Thyroid gland (tissue), 4 donors: ENCODE data around the gene UBE2E3. TPM values are rescaled to one million over a fixed set of nuclear protein-coding genes. Genes with fewer than 3 reads are reported as not detected.

Experiments
- DNase-seq, 2 donors: peaks; one replicate each; pipeline ENCODE4 v3.0.0-alpha.2; 2019
- H3K27ac ChIP-seq, 3 donors: fragments of 200-600 bp; sonication (generic); 1 replicate in 2 of 3; 2 replicates in 1 of 3; pipeline ENCODE4 v1.5.1; 2016 to 2019; ENCODE audit warnings: mild to moderate bottlenecking in 1 of 3, moderate library complexity in 1 of 3
- H3K27me3 ChIP-seq: fragments of 200-600 bp; sonication (generic); one replicate; pipeline ENCODE4 v1.5.1; 2019
- H3K36me3 ChIP-seq, 2 donors: fragments of 200-600 bp; sonication (generic); one replicate each; pipeline ENCODE4 v1.5.1; 2016 to 2019
- H3K4me1 ChIP-seq, 2 donors: fragments of 200-600 bp; sonication (generic); one replicate each; pipeline ENCODE4 v1.5.1; 2017 to 2019
- H3K4me3 ChIP-seq, 3 donors: fragments of 200-600 bp; sonication (generic); replicated peaks in 1 of 3; 1 replicate in 2 of 3; 2 replicates in 1 of 3; pipeline ENCODE4 v1.5.1; 2016; ENCODE audit warnings: mild to moderate bottlenecking in 1 of 3
- H3K9me3 ChIP-seq: fragments of 200-600 bp; sonication (generic); one replicate; pipeline ENCODE4 v1.5.1; 2017
- POLR2A ChIP-seq, 2 donors: fragments of 450-650 bp; IDR thresholded peaks; one replicate each; pipeline ENCODE4 v1.6.1; 2017; ENCODE audit warnings: antibody characterized with exemption in 2 of 2, mild to moderate bottlenecking in 2 of 2, moderate library complexity in 1 of 2
- WGBS, 2 donors: methylation state at CpG; one replicate each; pipeline ENCODE4 v1.1.5; 2017; 5-methylcytosine and 5-hydroxymethylcytosine counted together
- intact Hi-C: fragments of 100-400 bp; cut with DNase I; formaldehyde crosslinking; loops from one replicate; pipeline ENCODE4 v1.15.1; 2023
- total RNA-seq, 4 donors: library from RNA; depleted of rRNA; stranded (reverse); fragments of >200 nt; gene quantifications; one replicate each; pipeline ENCODE4 v1.2.3, GENCODE V29; 2016
- TF ChIP-seq, protein P1 (sequence below), 6 experiments: fragments of 200-600 bp in 3 of 6; fragments of 450-650 bp in 3 of 6; sonication (generic) in 3 of 6; IDR thresholded peaks; one replicate each; pipeline ENCODE4 v1.5.1; 2016 to 2019; ENCODE audit warnings: antibody characterized with exemption in 6 of 6, mild to moderate bottlenecking in 2 of 6, inconsistent platforms in 1 of 6, moderate library complexity in 1 of 6

Gene UBE2E3
- total RNA-seq, 4 donors from 2014 or later = 59.0 to 108 (median 99.2) TPM

DNA sequence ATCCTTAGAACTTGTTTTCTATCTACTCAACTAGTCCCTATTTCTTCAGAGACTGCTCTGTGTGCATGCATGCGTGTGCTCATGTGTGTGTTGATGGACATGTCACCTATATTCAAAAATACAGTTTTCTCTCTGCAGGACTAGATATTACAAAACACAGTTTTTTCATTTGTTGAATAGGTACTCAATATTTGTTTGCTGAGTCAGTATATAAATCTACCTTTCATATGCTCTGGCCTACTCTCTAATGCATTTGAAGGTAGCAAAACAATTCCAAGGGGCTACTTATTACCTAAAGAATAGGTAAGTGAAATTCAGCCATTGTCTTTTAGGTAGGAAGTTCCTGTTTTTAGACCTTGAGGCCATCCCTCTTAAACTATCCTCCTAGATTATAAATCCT, 8.6 kb upstream of the UBE2E3 start:
- TF ChIP-seq POLR2A (IDR thresholded peaks at IDR 0.05) = no peak
- TF ChIP-seq, protein P1, sequence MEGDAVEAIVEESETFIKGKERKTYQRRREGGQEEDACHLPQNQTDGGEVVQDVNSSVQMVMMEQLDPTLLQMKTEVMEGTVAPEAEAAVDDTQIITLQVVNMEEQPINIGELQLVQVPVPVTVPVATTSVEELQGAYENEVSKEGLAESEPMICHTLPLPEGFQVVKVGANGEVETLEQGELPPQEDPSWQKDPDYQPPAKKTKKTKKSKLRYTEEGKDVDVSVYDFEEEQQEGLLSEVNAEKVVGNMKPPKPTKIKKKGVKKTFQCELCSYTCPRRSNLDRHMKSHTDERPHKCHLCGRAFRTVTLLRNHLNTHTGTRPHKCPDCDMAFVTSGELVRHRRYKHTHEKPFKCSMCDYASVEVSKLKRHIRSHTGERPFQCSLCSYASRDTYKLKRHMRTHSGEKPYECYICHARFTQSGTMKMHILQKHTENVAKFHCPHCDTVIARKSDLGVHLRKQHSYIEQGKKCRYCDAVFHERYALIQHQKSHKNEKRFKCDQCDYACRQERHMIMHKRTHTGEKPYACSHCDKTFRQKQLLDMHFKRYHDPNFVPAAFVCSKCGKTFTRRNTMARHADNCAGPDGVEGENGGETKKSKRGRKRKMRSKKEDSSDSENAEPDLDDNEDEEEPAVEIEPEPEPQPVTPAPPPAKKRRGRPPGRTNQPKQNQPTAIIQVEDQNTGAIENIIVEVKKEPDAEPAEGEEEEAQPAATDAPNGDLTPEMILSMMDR (IDR thresholded peaks at IDR 0.05) = no peak
- no peaks in the 10 kb centered on the region for H3K9me3 ChIP-seq
- H3K27ac ChIP-seq = no peak overlapping the region
- WGBS, 2 donors = 98% methylated on average over 1 of the region's 1 CpG
- no peaks in the 10 kb centered on the region for H3K4me1 ChIP-seq
- H3K4me3 ChIP-seq = no peak overlapping the region
- no peaks in the 10 kb centered on the region for H3K27me3 ChIP-seq
- no peaks in the 10 kb centered on the region for H3K36me3 ChIP-seq
- intact Hi-C loops = no loop called here
- no peak for DNase-seq

- H3K36me3 ChIP-seq = no peaks in the 10 kb centered on the region
- no peak overlapping the region for H3K27ac ChIP-seq
- no peaks in the 10 kb centered on the region for H3K27me3 ChIP-seq
- no peaks in the 10 kb centered on the region for H3K4me1 ChIP-seq
- intact Hi-C loops = no loop called here
- 91 to 93% methylated on average over 2 of the region's 2 CpGs for WGBS, 2 donors
- H3K4me3 ChIP-seq = no peak overlapping the region
- no peak for DNase-seq
- H3K9me3 ChIP-seq = no peaks in the 10 kb centered on the region
- TF ChIP-seq, protein P1 (IDR thresholded peaks at IDR 0.05) = no peak
- TF ChIP-seq POLR2A (IDR thresholded peaks at IDR 0.05) = no peak
Observed at GRCh38 chr2:180975585-180975984, 4.8 kb upstream of the UBE2E3 start.

DNA sequence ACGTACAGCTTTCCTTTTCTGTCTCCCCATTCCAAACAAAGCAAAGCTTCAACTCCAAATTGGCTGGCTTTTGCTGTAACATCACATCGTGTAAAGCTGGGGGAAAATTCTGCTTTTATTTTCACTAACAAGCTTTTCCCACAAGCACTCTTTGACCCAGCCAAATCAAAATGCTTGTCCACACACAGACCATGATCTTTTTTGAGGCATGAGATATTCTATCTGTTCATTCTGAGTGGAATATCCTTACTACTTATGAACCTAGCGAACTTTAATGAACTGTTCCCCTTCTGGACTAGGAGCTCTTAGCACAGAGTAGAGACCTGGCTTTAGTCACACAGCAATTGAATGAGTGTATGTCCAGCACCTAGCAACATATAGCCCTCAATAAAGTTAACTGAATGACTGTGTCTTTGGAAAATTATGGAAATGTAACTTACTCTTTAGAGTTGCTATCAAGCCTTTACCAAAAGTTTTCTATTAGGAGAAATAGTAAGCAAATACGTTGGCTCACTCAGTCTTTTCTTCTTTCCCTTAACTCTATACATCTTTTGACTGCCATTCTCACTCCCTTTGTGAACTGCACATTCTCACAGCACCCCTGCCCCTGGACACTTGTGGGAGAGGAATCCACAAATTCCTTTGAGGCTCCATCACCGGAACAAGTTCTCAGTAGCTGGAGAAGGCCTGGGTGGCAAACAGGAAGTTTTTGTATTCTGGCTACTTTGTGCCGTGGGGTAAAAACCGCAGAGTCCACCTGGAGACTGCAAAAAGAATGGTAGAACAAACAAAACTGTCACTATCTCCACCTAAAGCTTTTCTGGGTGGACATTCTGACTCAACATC, 1.3 kb upstream of the UBE2E3 start:
- H3K4me1 ChIP-seq = peaks cover 15 to 18% of the 10 kb centered on the region in 2 donors
- DNase-seq = peak; percentile 9 to 10
- no peak overlapping the region for H3K4me3 ChIP-seq
- peak overlapping the region; percentile 80 to 91 (median 90) for H3K27ac ChIP-seq
- TF ChIP-seq, protein P1 (IDR thresholded peaks at IDR 0.05) = no peak
- TF ChIP-seq POLR2A (IDR thresholded peaks at IDR 0.05) = no peak
- no peaks in the 10 kb centered on the region for H3K9me3 ChIP-seq
- no peaks in the 10 kb centered on the region for H3K27me3 ChIP-seq
- intact Hi-C loops = no loop called here
- WGBS, 2 donors = 49 to 52% methylated on average over 7 of the region's 7 CpGs
- no peaks in the 10 kb centered on the region for H3K36me3 ChIP-seq

DNA sequence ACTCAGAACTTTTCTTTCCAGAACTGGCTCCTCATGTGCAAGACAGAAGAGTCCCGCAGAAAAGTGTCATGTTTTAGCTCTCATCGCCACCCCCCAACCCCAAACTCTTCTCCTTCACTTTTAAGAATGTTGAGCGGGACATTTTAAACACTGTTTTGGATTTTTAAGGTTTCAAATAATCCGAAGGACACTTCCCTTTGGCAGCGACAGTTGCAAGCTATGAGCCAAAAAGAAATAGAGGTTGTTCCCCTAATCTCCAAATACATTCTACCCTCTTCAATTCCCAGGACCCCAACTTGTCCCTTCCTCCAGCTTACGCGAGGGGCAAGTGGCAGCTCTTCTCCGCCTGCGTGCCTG, 678 bp upstream of the UBE2E3 start:
- TF ChIP-seq, protein P1 (IDR thresholded peaks at IDR 0.05) = no peak
- TF ChIP-seq POLR2A (IDR thresholded peaks at IDR 0.05) = no peak
- Histone ChIP-seq H3K27ac (peak overlapping the region; percentile 80 to 91 (median 90)), H3K4me3 (peak overlapping the region; percentile 14 to 61 (median 52)), H3K4me1 (peaks cover 18 to 22% of the 10 kb centered on the region in 2 donors), H3K27me3 (no peaks in the 10 kb centered on the region), H3K9me3 (no peaks in the 10 kb centered on the region), H3K36me3 (no peaks in the 10 kb centered on the region)
- DNase-seq = peak in 1 of 2 donors; percentile 2
- intact Hi-C loops = no loop called here
- WGBS, 2 donors = 16 to 24% methylated on average over 9 of the region's 9 CpGs
